ENCODE results near the gene NTF4.

- TF ChIP-seq CTCF (IDR thresholded peaks at IDR 0.05), result no peak
- TF ChIP-seq POLR2A (IDR thresholded peaks at IDR 0.05), result no peak
Measured at GRCh38 chr19:49071860-49072547, 7.4 kb upstream of the NTF4 start.
